HepG2 (cell line): ENCODE results near the gene RETREG2. TPM values are rescaled to one million over a fixed set of nuclear protein-coding genes. Genes with fewer than 3 reads are reported as not detected.

Experiments
- DZIP1 ChIP-seq: sonication (generic); formaldehyde crosslinking; IDR thresholded peaks from 2 replicates; pipeline ENCODE4 v1.5.0; 2020; ENCODE audit warnings: mild to moderate bottlenecking, missing genetic modification reagents
- KLF11 ChIP-seq: IDR thresholded peaks from 2 replicates; pipeline ENCODE4 v1.6.1; 2016; ENCODE audit warnings: missing compliant biosample characterization
- MBNL3 ChIP-seq: fragments of 250-450 bp; sonication (Bioruptor Pico); conservative IDR thresholded peaks from 2 replicates; pipeline ENCODE4 v1.8.0; 2022; ENCODE audit warnings: mild to moderate bottlenecking, inconsistent platforms
- MED13 ChIP-seq: sonication (generic); formaldehyde crosslinking; IDR thresholded peaks from 2 replicates; pipeline ENCODE4 v1.5.0; 2020; ENCODE audit warnings: missing genetic modification reagents
- MLLT10 ChIP-seq: sonication (generic); formaldehyde crosslinking; IDR thresholded peaks from 2 replicates; pipeline ENCODE4 v1.4.0; 2020; ENCODE audit warnings: missing genetic modification reagents
- NFYB ChIP-seq: sonication (generic); formaldehyde crosslinking; IDR thresholded peaks from 2 replicates; pipeline ENCODE4 v1.4.0; 2020; ENCODE audit warnings: missing genetic modification reagents
- POGZ ChIP-seq: sonication (generic); formaldehyde crosslinking; IDR thresholded peaks from 2 replicates; pipeline ENCODE4 v1.4.0; 2020; ENCODE audit warnings: mild to moderate bottlenecking, missing genetic modification reagents
- SALL2 ChIP-seq: sonication (generic); formaldehyde crosslinking; IDR thresholded peaks from 2 replicates; pipeline ENCODE4 v1.8.1; 2023; ENCODE audit warnings: mild to moderate bottlenecking, missing genetic modification reagents, inconsistent platforms
- SAP130 ChIP-seq: IDR thresholded peaks from 2 replicates; pipeline ENCODE4 v1.6.1; 2016; ENCODE audit warnings: low read depth
- SP1 ChIP-seq, 2 experiments: fragments of 450-650 bp in 1 of 2; sonication (generic) in 1 of 2; formaldehyde crosslinking in 1 of 2; IDR thresholded peaks; 2 replicates each; pipeline versions ENCODE4 v1.4.0 to v1.6.1; 2016 to 2020; ENCODE audit warnings: missing genetic modification reagents in 1 of 2
- ZBTB3 ChIP-seq: sonication (generic); formaldehyde crosslinking; IDR thresholded peaks from 2 replicates; pipeline ENCODE4 v1.4.0; 2020; ENCODE audit warnings: low read depth, mild to moderate bottlenecking, moderate library complexity, missing genetic modification reagents, borderline replicate concordance
- ZIK1 ChIP-seq: sonication (generic); formaldehyde crosslinking; IDR thresholded peaks from 2 replicates; pipeline ENCODE4 v1.5.0; 2020; ENCODE audit warnings: mild to moderate bottlenecking, low read depth, missing genetic modification reagents, borderline replicate concordance
- ZMYM4 ChIP-seq: sonication (generic); formaldehyde crosslinking; IDR thresholded peaks from 2 replicates; pipeline ENCODE4 v1.8.1; 2023; ENCODE audit warnings: mild to moderate bottlenecking, missing genetic modification reagents
- ZNF430 ChIP-seq: sonication (generic); formaldehyde crosslinking; IDR thresholded peaks from 2 replicates; pipeline ENCODE4 v1.9.0; 2021; ENCODE audit warnings: mild to moderate bottlenecking, missing genetic modification reagents
- ZNF552 ChIP-seq: sonication (generic); formaldehyde crosslinking; IDR thresholded peaks from 2 replicates; pipeline ENCODE4 v1.9.0; 2022; ENCODE audit warnings: missing genetic modification reagents, mild to moderate bottlenecking, borderline replicate concordance
- ZNF766 ChIP-seq: sonication (generic); formaldehyde crosslinking; IDR thresholded peaks from 2 replicates; pipeline ENCODE4 v1.5.0; 2020; ENCODE audit warnings: missing genetic modification reagents, borderline replicate concordance
- polyA plus RNA-seq, 8 experiments: library from polyadenylated mRNA; depleted of rRNA in 3 of 8; stranded (reverse) in 7 of 8; unstranded in 1 of 8; fragments of >200 nt; fragmentation: Illumina TruSeq in 4 of 8; extraction: Trizol in 4 of 8; gene quantifications; 2 replicates each; pipeline versions ENCODE4 v1.2.1 to v1.2.3, GENCODE V29; 2011 to 2016; ENCODE audit warnings: low read depth in 4 of 8, missing spikeins in 1 of 8, mixed read lengths in 1 of 8; ENCODE audit not compliant: insufficient read depth in 1 of 8
- total RNA-seq, 5 experiments: library from RNA; depleted of rRNA; stranded (reverse); fragments of >200 nt; fragmentation: Illumina TruSeq; extraction: Trizol; gene quantifications; 2 replicates each; pipeline ENCODE4 v1.2.3, GENCODE V29; 2016; ENCODE audit warnings: low read depth in 1 of 5
- TF ChIP-seq, protein P1 (sequence below): sonication (generic); formaldehyde crosslinking; conservative IDR thresholded peaks from 2 replicates; pipeline ENCODE4 v1.5.0; 2020; ENCODE audit warnings: missing genetic modification reagents
- TF ChIP-seq, protein P2 (sequence below): sonication (generic); formaldehyde crosslinking; IDR thresholded peaks from 2 replicates; pipeline ENCODE4 v1.5.0; 2020; ENCODE audit warnings: missing genetic modification reagents
- TF ChIP-seq, protein P3 (sequence below): sonication (generic); formaldehyde crosslinking; IDR thresholded peaks from 2 replicates; pipeline ENCODE4 v1.5.0; 2020; ENCODE audit warnings: mild to moderate bottlenecking, missing genetic modification reagents
- TF ChIP-seq, protein P4 (sequence below), 2 experiments: sonication (generic) in 1 of 2; formaldehyde crosslinking in 1 of 2; IDR thresholded peaks; 2 replicates each; pipeline versions ENCODE4 v1.4.0 to v1.6.1; 2018 to 2020; ENCODE audit warnings: missing genetic modification reagents in 2 of 2, borderline replicate concordance in 1 of 2, low read depth in 1 of 2, mild to moderate bottlenecking in 1 of 2, missing biosample characterization in 1 of 2

The RETREG2 gene
- total and polyA plus RNA-seq, 2 of the 13 experiments (the other 11 are each of a cell fraction or from before 2014, with no cell fraction given), result 86.0 to 134 TPM

DNA sequence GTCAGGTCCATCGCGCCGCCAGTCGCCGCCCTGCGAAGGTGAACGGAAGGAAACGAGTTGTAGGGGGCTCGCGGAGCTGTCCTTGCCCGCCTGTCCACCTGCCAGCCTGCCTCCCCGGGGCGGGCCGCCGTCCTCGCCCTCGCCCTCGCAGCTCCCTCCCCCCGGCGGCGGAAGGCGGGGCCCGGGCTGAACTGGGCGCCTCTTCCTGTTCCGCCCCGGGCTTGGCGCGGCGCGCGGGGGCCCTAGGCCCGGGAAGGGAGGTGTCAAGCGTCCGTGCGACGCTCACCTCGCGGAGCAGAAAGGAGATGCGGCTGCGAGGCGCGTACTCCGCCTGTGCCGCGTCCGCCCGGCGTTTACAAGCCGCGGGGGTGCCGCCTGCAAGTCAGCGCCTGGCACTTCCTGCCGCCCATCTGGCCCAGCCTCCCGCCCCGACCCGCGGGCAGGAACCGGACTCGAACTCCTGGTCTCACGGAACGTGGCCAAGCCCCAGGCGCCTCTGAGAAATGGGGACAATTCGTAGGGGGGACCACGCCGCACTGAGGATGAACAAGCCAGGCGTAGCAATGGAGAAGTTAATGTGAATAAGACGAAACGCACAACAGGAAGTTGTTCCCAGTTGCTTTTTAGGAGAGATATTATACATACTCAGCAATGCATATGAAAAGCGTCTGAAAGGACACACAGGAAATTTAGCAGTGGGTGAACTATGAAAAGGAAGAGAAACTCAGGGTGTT lies 1.1 kb upstream of the RETREG2 start, which contains the start of gene CNPPD1 (continued):
- TF ChIP-seq, protein P1, sequence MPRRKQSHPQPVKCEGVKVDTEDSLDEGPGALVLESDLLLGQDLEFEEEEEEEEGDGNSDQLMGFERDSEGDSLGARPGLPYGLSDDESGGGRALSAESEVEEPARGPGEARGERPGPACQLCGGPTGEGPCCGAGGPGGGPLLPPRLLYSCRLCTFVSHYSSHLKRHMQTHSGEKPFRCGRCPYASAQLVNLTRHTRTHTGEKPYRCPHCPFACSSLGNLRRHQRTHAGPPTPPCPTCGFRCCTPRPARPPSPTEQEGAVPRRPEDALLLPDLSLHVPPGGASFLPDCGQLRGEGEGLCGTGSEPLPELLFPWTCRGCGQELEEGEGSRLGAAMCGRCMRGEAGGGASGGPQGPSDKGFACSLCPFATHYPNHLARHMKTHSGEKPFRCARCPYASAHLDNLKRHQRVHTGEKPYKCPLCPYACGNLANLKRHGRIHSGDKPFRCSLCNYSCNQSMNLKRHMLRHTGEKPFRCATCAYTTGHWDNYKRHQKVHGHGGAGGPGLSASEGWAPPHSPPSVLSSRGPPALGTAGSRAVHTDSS, result peak; percentile 39; the same call in 1 of the 2 replicates
- TF ChIP-seq MED13 (CRISPR knock-in tag) (peak; percentile 59; the same call in 1 of the 2 replicates), MBNL3 (CRISPR knock-in tag) (no peak), ZNF766 (CRISPR knock-in tag) (peak; percentile 89), MLLT10 (CRISPR knock-in tag) (no peak), DZIP1 (peak; percentile 98), SALL2 (CRISPR knock-in tag) (peak; percentile 99), KLF11 (CRISPR knock-in tag) (no peak), ZBTB3 (CRISPR knock-in tag) (peak; percentile 90; the same call in 1 of the 2 replicates), ZMYM4 (CRISPR knock-in tag) (peak; percentile 95), SAP130 (CRISPR knock-in tag) (peak; percentile 98), ZNF430 (CRISPR knock-in tag) (peak; percentile 82), ZNF552 (CRISPR knock-in tag) (peak; percentile 97), POGZ (CRISPR knock-in tag) (peak; percentile 43; the same call in 1 of the 2 replicates), ZIK1 (no peak), SP1 (IDR thresholded peaks at IDR 0.05) (no peak), SP1 (CRISPR knock-in tag; IDR thresholded peaks at IDR 0.05) (peak; percentile 76; the same call in 1 of the 2 replicates), NFYB (CRISPR knock-in tag) (peak; percentile 44)
- TF ChIP-seq, protein P2, sequence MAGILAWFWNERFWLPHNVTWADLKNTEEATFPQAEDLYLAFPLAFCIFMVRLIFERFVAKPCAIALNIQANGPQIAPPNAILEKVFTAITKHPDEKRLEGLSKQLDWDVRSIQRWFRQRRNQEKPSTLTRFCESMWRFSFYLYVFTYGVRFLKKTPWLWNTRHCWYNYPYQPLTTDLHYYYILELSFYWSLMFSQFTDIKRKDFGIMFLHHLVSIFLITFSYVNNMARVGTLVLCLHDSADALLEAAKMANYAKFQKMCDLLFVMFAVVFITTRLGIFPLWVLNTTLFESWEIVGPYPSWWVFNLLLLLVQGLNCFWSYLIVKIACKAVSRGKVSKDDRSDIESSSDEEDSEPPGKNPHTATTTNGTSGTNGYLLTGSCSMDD (CRISPR knock-in tag), result no peak
- TF ChIP-seq, protein P3, sequence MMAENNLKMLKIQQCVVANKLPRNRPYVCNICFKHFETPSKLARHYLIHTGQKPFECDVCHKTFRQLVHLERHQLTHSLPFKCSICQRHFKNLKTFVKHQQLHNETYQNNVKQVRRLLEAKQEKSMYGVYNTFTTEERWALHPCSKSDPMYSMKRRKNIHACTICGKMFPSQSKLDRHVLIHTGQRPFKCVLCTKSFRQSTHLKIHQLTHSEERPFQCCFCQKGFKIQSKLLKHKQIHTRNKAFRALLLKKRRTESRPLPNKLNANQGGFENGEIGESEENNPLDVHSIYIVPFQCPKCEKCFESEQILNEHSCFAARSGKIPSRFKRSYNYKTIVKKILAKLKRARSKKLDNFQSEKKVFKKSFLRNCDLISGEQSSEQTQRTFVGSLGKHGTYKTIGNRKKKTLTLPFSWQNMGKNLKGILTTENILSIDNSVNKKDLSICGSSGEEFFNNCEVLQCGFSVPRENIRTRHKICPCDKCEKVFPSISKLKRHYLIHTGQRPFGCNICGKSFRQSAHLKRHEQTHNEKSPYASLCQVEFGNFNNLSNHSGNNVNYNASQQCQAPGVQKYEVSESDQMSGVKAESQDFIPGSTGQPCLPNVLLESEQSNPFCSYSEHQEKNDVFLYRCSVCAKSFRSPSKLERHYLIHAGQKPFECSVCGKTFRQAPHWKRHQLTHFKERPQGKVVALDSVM (CRISPR knock-in tag), result peak; percentile 80
- TF ChIP-seq, protein P4, sequence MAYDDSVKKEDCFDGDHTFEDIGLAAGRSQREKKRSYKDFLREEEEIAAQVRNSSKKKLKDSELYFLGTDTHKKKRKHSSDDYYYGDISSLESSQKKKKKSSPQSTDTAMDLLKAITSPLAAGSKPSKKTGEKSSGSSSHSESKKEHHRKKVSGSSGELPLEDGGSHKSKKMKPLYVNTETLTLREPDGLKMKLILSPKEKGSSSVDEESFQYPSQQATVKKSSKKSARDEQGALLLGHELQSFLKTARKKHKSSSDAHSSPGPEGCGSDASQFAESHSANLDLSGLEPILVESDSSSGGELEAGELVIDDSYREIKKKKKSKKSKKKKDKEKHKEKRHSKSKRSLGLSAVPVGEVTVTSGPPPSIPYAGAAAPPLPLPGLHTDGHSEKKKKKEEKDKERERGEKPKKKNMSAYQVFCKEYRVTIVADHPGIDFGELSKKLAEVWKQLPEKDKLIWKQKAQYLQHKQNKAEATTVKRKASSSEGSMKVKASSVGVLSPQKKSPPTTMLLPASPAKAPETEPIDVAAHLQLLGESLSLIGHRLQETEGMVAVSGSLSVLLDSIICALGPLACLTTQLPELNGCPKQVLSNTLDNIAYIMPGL (CRISPR knock-in tag; IDR thresholded peaks at IDR 0.05; ENCODE audit: borderline replicate concordance in 1 of 2, low read depth in 1 of 2), result peak; percentile 89 to 95; a peak in 3 of 4 replicates
